CD4-positive, alpha-beta T cell (primary cell): ENCODE data around the gene SNX4. TPM values are rescaled to one million over a fixed set of nuclear protein-coding genes. Genes with fewer than 3 reads are reported as not detected.

Experiments used
- ATAC-seq: fragments of 200-7000 bp; cut with Tn5 transposase; one replicate; pipeline ENCODE4 v1.10.0; 2022; ENCODE audit warnings: mild to moderate bottlenecking; ENCODE audit not compliant: poor library complexity
- CTCF ChIA-PET: fragments of 350-600 bp; sonication (Branson Sonifier 250); formaldehyde crosslinking; loops from one replicate; lab custom pipeline; 2021; ENCODE audit warnings: antibody characterized with exemption, inconsistent platforms; lab: Charles Lee
- POLR2A ChIA-PET: fragments of 350-600 bp; sonication (Branson Sonifier 250); formaldehyde crosslinking; loops from one replicate; lab custom pipeline; 2021; ENCODE audit warnings: antibody characterized with exemption, inconsistent platforms; lab: Charles Lee
- DNase-seq, 14 experiments: peaks; one replicate each; pipeline ENCODE4 v3.0.0-alpha.2; 2013 to 2020; ENCODE audit warnings: mixed read lengths in 2 of 14
- H3K27ac ChIP-seq, 2 donors: one replicate each; pipeline versions ENCODE4 v1.5.1 to v1.7.0; 2013; ENCODE audit warnings: low read length in 2 of 2, low read depth in 1 of 2, mild to moderate bottlenecking in 1 of 2
- H3K27me3 ChIP-seq, 2 experiments: 1 replicate in 1 of 2; 2 replicates in 1 of 2; pipeline versions ENCODE4 v1.6.1 to v1.7.0; 2013; ENCODE audit warnings: low read length in 2 of 2, control low read depth in 1 of 2, mild to moderate bottlenecking in 1 of 2, moderate library complexity in 1 of 2; ENCODE audit not compliant: insufficient read depth in 2 of 2, control insufficient read depth in 1 of 2
- H3K36me3 ChIP-seq: one replicate; pipeline ENCODE4 v1.6.1; 2013; ENCODE audit warnings: low read length, control low read depth; ENCODE audit not compliant: insufficient read depth
- H3K4me1 ChIP-seq: one replicate; pipeline ENCODE4 v1.6.1; 2013; ENCODE audit warnings: low read length, control low read depth; ENCODE audit not compliant: insufficient read depth
- H3K4me3 ChIP-seq: one replicate; pipeline ENCODE4 v1.5.1; 2013; ENCODE audit warnings: mild to moderate bottlenecking, low read length, moderate library complexity
- H3K9me3 ChIP-seq, 2 experiments: 1 replicate in 1 of 2; 2 replicates in 1 of 2; pipeline versions ENCODE4 v1.6.1 to v1.7.0; 2013; ENCODE audit warnings: low read length in 2 of 2, mild to moderate bottlenecking in 2 of 2, control low read depth in 1 of 2, moderate library complexity in 1 of 2; ENCODE audit not compliant: control insufficient read depth in 1 of 2, insufficient read depth in 1 of 2
- H3K27ac Mint-ChIP-seq: one replicate; pipeline ENCODE4 v1.8.0; 2020; ENCODE audit warnings: mixed read lengths
- H3K27me3 Mint-ChIP-seq: one replicate; pipeline ENCODE4 v1.8.0; 2021; ENCODE audit warnings: mixed read lengths
- H3K36me3 Mint-ChIP-seq: one replicate; pipeline ENCODE4 v1.8.0; 2021; ENCODE audit warnings: low read depth, mixed read lengths
- H3K4me1 Mint-ChIP-seq: one replicate; pipeline ENCODE4 v1.8.0; 2021; ENCODE audit warnings: low read depth, mixed read lengths
- H3K4me3 Mint-ChIP-seq: one replicate; pipeline ENCODE4 v1.8.0; 2020; ENCODE audit warnings: mild to moderate bottlenecking, mixed read lengths
- H3K9me3 Mint-ChIP-seq: one replicate; pipeline ENCODE4 v1.8.0; 2020; ENCODE audit warnings: mixed read lengths
- CTCF ChIP-seq: fragments of 200-600 bp; IDR thresholded peaks from one replicate; pipeline ENCODE4 v1.8.0; 2022; ENCODE audit warnings: antibody characterized with exemption, mild to moderate bottlenecking
- intact Hi-C, 2 experiments: fragments of 100-400 bp; cut with DNase I in 1 of 2; cut with micrococcal nuclease in 1 of 2; formaldehyde crosslinking; loops; one replicate each; pipeline versions ENCODE4 v1.15.1 to v1.9.0; 2023 to 2025; cut with DNase I, micrococcal nuclease
- total RNA-seq, 174 experiments: library from RNA in 2 of 174; stranded (reverse) in 2 of 174; gene quantifications; one replicate each; pipeline ENCODE4 v1.2.3 and lab custom pipeline; 2021 to 2026

Gene SNX4
- total RNA-seq, 2 experiments from 2014 or later: 23.4 to 24.6 TPM

- H3K4me1 Mint-ChIP-seq: no peaks in the 10 kb centered on the region
- no peak overlapping the region for H3K4me3 Mint-ChIP-seq
- TF ChIP-seq CTCF: no peak
- POLR2A ChIA-PET: no interaction called here
- intact Hi-C loops: no loop called here
- H3K27me3 Mint-ChIP-seq: no peaks in the 10 kb centered on the region
- Histone ChIP-seq H3K27me3 (no peaks in the 10 kb centered on the region), H3K36me3 (peaks cover 29% of the 10 kb centered on the region), H3K9me3 (no peaks in the 10 kb centered on the region), H3K4me3 (no peak overlapping the region), H3K4me1 (no peaks in the 10 kb centered on the region), H3K27ac (no peak overlapping the region)
- ATAC-seq: no peak
- no peak overlapping the region for H3K27ac Mint-ChIP-seq
- H3K9me3 Mint-ChIP-seq: no peaks in the 10 kb centered on the region
- H3K36me3 Mint-ChIP-seq: peaks cover 68% of the 10 kb centered on the region
- DNase-seq: no peak
- CTCF ChIA-PET: no interaction called here
These were observed 58.1 kb downstream of the SNX4 start for GRCh38 chr3:125461896-125462295.

- TF ChIP-seq CTCF: no peak
- peaks cover 72% of the 10 kb centered on the region for H3K36me3 Mint-ChIP-seq
- no peaks in the 10 kb centered on the region for H3K27me3 ChIP-seq
- no peaks in the 10 kb centered on the region for H3K27me3 Mint-ChIP-seq
- no peaks in the 10 kb centered on the region for H3K4me1 Mint-ChIP-seq
- H3K9me3 Mint-ChIP-seq: no peaks in the 10 kb centered on the region
- H3K4me3 Mint-ChIP-seq: no peak overlapping the region
- intact Hi-C loops: no loop called here
- H3K27ac Mint-ChIP-seq: no peak overlapping the region
- peaks cover 45% of the 10 kb centered on the region for H3K36me3 ChIP-seq
- no peak for DNase-seq
- no peak overlapping the region for H3K4me3 ChIP-seq
- H3K9me3 ChIP-seq: no peaks in the 10 kb centered on the region
- POLR2A ChIA-PET: no interaction called here
- no peaks in the 10 kb centered on the region for H3K4me1 ChIP-seq
- ATAC-seq: no peak
- CTCF ChIA-PET: no interaction called here
- H3K27ac ChIP-seq: no peak overlapping the region
These were observed 59.8 kb downstream of the SNX4 start for GRCh38 chr3:125460233-125460632.

- no peak overlapping the region for H3K27ac ChIP-seq
- DNase-seq (no peak), ATAC-seq (no peak)
- TF ChIP-seq CTCF: no peak
- no peaks in the 10 kb centered on the region for H3K27me3 ChIP-seq
- no peaks in the 10 kb centered on the region for H3K4me1 ChIP-seq
- Mint-ChIP-seq H3K4me1 (no peaks in the 10 kb centered on the region), H3K27ac (no peak overlapping the region), H3K36me3 (peaks cover 56% of the 10 kb centered on the region), H3K9me3 (peaks cover 7% of the 10 kb centered on the region), H3K4me3 (no peak overlapping the region), H3K27me3 (no peaks in the 10 kb centered on the region)
- ChIA-PET CTCF (no interaction called here), POLR2A (no interaction called here)
- no peak overlapping the region for H3K4me3 ChIP-seq
- H3K36me3 ChIP-seq: peaks cover 20% of the 10 kb centered on the region
- intact Hi-C loops: no loop called here
- peaks cover 0 to 5% of the 10 kb centered on the region in 2 experiments for H3K9me3 ChIP-seq
These were observed 76.1 kb downstream of the SNX4 start for GRCh38 chr3:125443923-125444322.
